HG02938 (cell line): Measurements from ENCODE around the gene CHRNE.
"Not testable (repeated sequence)": the region's sequence is repeated elsewhere in the genome, so short reads cannot be mapped to it uniquely, and the experiment has no call there.

Experiments used
- ATAC-seq: cut with Tn5 transposase; IDR thresholded peaks from one replicate; pipeline ENCODE4 v1.9.1; 2021; ENCODE audit warnings: mild to moderate bottlenecking, moderate library complexity; ENCODE audit not compliant: unreplicated experiment

Gene CHRNE

GRCh38 chr17:4857347-4857746 is 45.6 kb downstream of the CHRNE start:
- not testable (repeated sequence) for ATAC-seq

- no peak for ATAC-seq
Measured at GRCh38 chr17:4856937-4857314, 46.0 kb downstream of the CHRNE start.

GRCh38 chr17:4856271-4856936 is 46.5 kb downstream of the CHRNE start:
- ATAC-seq: no peak

- no peak for ATAC-seq
Measured at GRCh38 chr17:4854111-4854681, 48.7 kb downstream of the CHRNE start.

- ATAC-seq: no peak
Measured at GRCh38 chr17:4853208-4853671, 49.7 kb downstream of the CHRNE start.

GRCh38 chr17:4852567-4853207 is 50.2 kb downstream of the CHRNE start:
- no peak for ATAC-seq

- ATAC-seq: no peak
Measured at GRCh38 chr17:4851084-4851483, 51.8 kb downstream of the CHRNE start.

- ATAC-seq: no peak
Measured at GRCh38 chr17:4850246-4850645, 52.7 kb downstream of the CHRNE start.

GRCh38 chr17:4849011-4849536 is 53.8 kb downstream of the CHRNE start:
- no peak for ATAC-seq
